ENCODE data around the gene PAPOLG.

DNA sequence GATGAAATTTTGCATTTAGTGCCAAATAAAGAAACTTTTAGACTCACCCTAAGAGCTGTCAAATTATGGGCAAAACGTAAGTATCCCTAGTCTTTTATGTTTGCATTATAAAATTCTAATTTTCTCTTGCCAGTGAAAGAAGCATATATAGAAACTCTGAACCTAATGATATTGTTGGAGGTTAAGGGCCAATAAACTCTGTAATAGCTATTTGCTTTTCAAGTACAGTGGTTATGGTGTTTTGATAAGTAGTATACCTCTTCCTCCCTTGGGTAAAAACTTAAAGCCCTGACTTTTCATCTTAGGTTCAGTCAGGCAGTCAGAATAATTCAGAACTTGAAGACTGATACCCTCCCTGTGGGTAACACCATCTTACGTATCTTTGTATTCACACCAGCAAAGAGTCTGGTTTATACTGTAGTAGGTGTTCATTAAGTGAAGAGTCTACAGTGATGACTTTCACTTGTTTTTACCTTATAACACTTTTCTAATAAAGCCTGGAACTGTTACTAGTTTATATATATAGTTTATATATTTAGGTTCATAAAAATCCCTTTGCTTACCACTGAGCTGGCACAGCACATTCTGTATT, 19.1 kb downstream of the PAPOLG start:
- no peak for TF ChIP-seq EZH2 (IDR thresholded peaks at IDR 0.05)
- no peak for TF ChIP-seq POLR2AphosphoS5 (IDR thresholded peaks at IDR 0.05; ENCODE audit: borderline replicate concordance, low read depth, low read length)
- no peak for TF ChIP-seq FOXP2 (optimal IDR thresholded peaks at IDR 0.05; ENCODE audit: control extremely low read depth, extremely low read length, insufficient read depth)
